HG03432 (cell line): ENCODE results near the gene ICA1.
"Not testable (repeated sequence)": the region's sequence is repeated elsewhere in the genome, so short reads cannot be mapped to it uniquely, and the experiment has no call there.

ENCODE experiments used
- ATAC-seq: cut with Tn5 transposase; IDR thresholded peaks from one replicate; pipeline ENCODE4 v1.9.1; 2021; ENCODE audit warnings: mild to moderate bottlenecking, moderate library complexity; ENCODE audit not compliant: unreplicated experiment

Gene ICA1

GRCh38 chr7:8063300-8063699 is 198.7 kb downstream of the ICA1 start:
- not testable (repeated sequence) for ATAC-seq
